Right atrium auricular region (tissue), 2 donors: ENCODE data around the gene EFCC1. TPM values are rescaled to one million over a fixed set of nuclear protein-coding genes. Genes with fewer than 3 reads are reported as not detected.

Experiments used
- DNase-seq: peaks from one replicate; pipeline ENCODE4 v3.0.0-alpha.2; 2019; ENCODE audit warnings: low spot score
- H3K27ac ChIP-seq, 2 donors: fragments of 200-600 bp; sonication (generic); 1 replicate in 1 of 2; 2 replicates in 1 of 2; pipeline ENCODE4 v1.5.1; 2016 to 2019
- H3K27me3 ChIP-seq, 2 donors: fragments of 200-600 bp; sonication (generic); one replicate each; pipeline versions ENCODE4 v1.5.1 to v1.6.0; 2017 to 2019
- H3K36me3 ChIP-seq: fragments of 200-600 bp; sonication (generic); one replicate; pipeline ENCODE4 v1.5.1; 2016
- H3K4me1 ChIP-seq, 2 donors: fragments of 200-600 bp; sonication (generic); one replicate each; pipeline versions ENCODE4 v1.5.1 to v1.6.0; 2017 to 2019
- H3K4me3 ChIP-seq, 2 donors: fragments of 200-600 bp; sonication (generic); 1 replicate in 1 of 2; 2 replicates in 1 of 2; pipeline ENCODE4 v1.5.1; 2017 to 2019; ENCODE audit warnings: mild to moderate bottlenecking in 1 of 2, moderate library complexity in 1 of 2
- H3K9me3 ChIP-seq, 2 donors: fragments of 200-600 bp; sonication (generic); one replicate each; pipeline ENCODE4 v1.5.1; 2019
- total RNA-seq, 2 donors: library from RNA; depleted of rRNA; stranded (reverse); fragments of >200 nt; gene quantifications; one replicate each; pipeline ENCODE4 v1.1.0, GENCODE V29; 2016
- TF ChIP-seq, protein P1 (sequence below), 2 donors: fragments of 200-600 bp; sonication (generic); IDR thresholded peaks; one replicate each; pipeline ENCODE4 v1.5.1; 2019; ENCODE audit warnings: antibody characterized with exemption in 2 of 2

The EFCC1 gene
- total RNA-seq, 2 donors from 2014 or later: 1.2 to 1.5 TPM

GRCh38 chr3:128992926-128993460 is 8.1 kb upstream of the EFCC1 start:
- no peak for DNase-seq
- Histone ChIP-seq H3K27me3 (no peaks in the 10 kb centered on the region), H3K9me3 (no peaks in the 10 kb centered on the region), H3K36me3 (no peaks in the 10 kb centered on the region), H3K27ac (no peak overlapping the region), H3K4me1 (peaks cover 0 to 17% of the 10 kb centered on the region in 2 donors), H3K4me3 (peak overlapping the region in 1 of 2 donors; percentile 54)
- TF ChIP-seq, protein P1, sequence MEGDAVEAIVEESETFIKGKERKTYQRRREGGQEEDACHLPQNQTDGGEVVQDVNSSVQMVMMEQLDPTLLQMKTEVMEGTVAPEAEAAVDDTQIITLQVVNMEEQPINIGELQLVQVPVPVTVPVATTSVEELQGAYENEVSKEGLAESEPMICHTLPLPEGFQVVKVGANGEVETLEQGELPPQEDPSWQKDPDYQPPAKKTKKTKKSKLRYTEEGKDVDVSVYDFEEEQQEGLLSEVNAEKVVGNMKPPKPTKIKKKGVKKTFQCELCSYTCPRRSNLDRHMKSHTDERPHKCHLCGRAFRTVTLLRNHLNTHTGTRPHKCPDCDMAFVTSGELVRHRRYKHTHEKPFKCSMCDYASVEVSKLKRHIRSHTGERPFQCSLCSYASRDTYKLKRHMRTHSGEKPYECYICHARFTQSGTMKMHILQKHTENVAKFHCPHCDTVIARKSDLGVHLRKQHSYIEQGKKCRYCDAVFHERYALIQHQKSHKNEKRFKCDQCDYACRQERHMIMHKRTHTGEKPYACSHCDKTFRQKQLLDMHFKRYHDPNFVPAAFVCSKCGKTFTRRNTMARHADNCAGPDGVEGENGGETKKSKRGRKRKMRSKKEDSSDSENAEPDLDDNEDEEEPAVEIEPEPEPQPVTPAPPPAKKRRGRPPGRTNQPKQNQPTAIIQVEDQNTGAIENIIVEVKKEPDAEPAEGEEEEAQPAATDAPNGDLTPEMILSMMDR (IDR thresholded peaks at IDR 0.05): no peak

DNA sequence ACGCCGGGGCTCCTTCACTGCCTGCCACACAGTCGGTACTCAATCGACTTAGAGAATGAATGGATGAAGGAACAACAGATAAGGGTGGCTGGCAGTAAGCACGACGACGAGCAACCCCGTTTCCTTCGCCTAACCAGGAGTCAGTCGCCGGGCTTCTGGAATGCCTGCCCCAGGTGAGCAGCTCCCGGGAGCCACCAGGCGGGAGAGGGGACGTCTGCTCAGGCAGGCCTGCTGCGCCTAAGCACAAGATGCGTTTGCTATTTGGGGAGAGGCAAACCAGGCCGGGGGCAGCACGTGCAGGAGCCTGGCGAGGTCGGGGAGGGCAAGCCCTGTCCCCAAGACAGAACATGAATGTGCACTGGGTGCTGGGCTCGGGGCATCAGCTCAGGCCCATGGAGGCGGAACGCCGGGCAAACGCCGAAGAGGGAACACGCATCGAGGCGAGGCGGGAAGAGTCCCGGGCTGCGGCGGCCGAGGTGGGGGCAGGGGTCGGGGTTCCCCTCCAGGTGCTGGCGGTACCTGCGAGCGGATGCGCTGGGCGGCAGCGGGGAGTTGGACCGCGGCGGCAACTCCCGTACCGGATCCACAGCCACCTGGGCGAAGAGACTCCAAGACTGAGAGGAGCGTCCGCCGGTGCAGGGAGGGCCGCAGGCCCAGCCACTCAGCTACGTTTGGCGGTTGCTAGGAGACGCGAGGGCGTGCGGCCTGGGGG is 7.5 kb upstream of the EFCC1 start, which contains the start of gene CFAP92:
TSS of gene CFAP92 (minus strand) at position 616 of the 712 bp plus-strand sequence. CDS start 772 bp downstream, outside the sequence.
- peaks cover 0 to 17% of the 10 kb centered on the region in 2 donors for H3K4me1 ChIP-seq
- H3K4me3 ChIP-seq: peak within 1 kb of the TSS; percentile 20 to 54
- H3K36me3 ChIP-seq: no peaks in the 10 kb centered on the region
- H3K9me3 ChIP-seq: no peaks in the 10 kb centered on the region
- H3K27me3 ChIP-seq: no peaks in the 10 kb centered on the region
- TF ChIP-seq, protein P1 (IDR thresholded peaks at IDR 0.05): no peak
- peak; percentile 87 for DNase-seq
- no peak within 1 kb of the TSS for H3K27ac ChIP-seq

GRCh38 chr3:128994173-128994512 is 7.0 kb upstream of the EFCC1 start:
- DNase-seq: no peak
- Histone ChIP-seq H3K27me3 (no peaks in the 10 kb centered on the region), H3K36me3 (no peaks in the 10 kb centered on the region), H3K9me3 (no peaks in the 10 kb centered on the region), H3K4me3 (peak overlapping the region; percentile 20 to 54), H3K27ac (no peak overlapping the region), H3K4me1 (peaks cover 0 to 17% of the 10 kb centered on the region in 2 donors)
- TF ChIP-seq, protein P1 (IDR thresholded peaks at IDR 0.05): no peak

GRCh38 chr3:128994581-128995546 is 6.2 kb upstream of the EFCC1 start:
- Histone ChIP-seq H3K27ac (no peak overlapping the region), H3K9me3 (no peaks in the 10 kb centered on the region), H3K4me1 (peaks cover 0 to 17% of the 10 kb centered on the region in 2 donors), H3K36me3 (no peaks in the 10 kb centered on the region), H3K4me3 (peak overlapping the region in 1 of 2 donors; percentile 54), H3K27me3 (no peaks in the 10 kb centered on the region)
- DNase-seq: no peak
- TF ChIP-seq, protein P1 (IDR thresholded peaks at IDR 0.05): no peak

DNA sequence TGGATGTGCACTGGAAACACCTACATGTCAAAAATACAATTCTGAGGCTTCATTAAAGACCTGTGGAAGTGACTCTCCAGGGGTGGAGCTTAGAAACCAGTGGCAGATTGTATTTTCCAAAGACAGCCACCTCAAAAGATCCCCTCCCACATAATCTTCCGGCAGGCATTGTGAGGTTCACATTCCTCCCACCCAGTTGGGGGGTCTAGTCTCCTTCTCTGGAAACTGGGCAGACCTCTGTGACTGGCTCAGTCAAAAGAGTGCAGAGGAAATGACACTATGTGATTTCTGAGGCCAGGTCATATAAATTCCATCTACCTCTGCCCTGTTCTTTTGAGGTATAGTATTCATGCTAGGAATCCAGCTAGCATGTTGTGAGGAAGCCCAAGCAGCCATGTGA is 5.4 kb upstream of the EFCC1 start:
- Histone ChIP-seq H3K27ac (no peak overlapping the region), H3K36me3 (no peaks in the 10 kb centered on the region), H3K27me3 (no peaks in the 10 kb centered on the region), H3K4me3 (no peak overlapping the region), H3K9me3 (no peaks in the 10 kb centered on the region), H3K4me1 (peaks cover 0 to 24% of the 10 kb centered on the region in 2 donors)
- DNase-seq: no peak
- TF ChIP-seq, protein P1 (IDR thresholded peaks at IDR 0.05): no peak
